K562 (cell line): Measurements from ENCODE around the gene COPE. TPM values are rescaled to one million over a fixed set of nuclear protein-coding genes. Genes with fewer than 3 reads are reported as not detected.

Experiments used
- CBX5 ChIP-seq: IDR thresholded peaks from 2 replicates; pipeline ENCODE4 v1.6.1; 2014; ENCODE audit warnings: low read depth, borderline replicate concordance
- CCAR2 ChIP-seq: fragments of 200-400 bp; formaldehyde crosslinking; IDR thresholded peaks from 2 replicates; pipeline ENCODE4 v1.6.1; 2017; ENCODE audit warnings: mild to moderate bottlenecking, low read depth, low read length
- CREM ChIP-seq: IDR thresholded peaks from 2 replicates; pipeline ENCODE4 v1.6.1; 2014; ENCODE audit warnings: antibody characterized with exemption, low read depth
- EHMT2 ChIP-seq: fragments of 450-650 bp; IDR thresholded peaks from 2 replicates; pipeline ENCODE4 v1.6.1; 2018; ENCODE audit warnings: antibody characterized with exemption
- GTF3C2 ChIP-seq: IDR thresholded peaks from 3 replicates; pipeline ENCODE4 v1.6.1; 2011; ENCODE audit warnings: borderline replicate concordance, mild to moderate bottlenecking, moderate library complexity; ENCODE audit not compliant: insufficient read length; ENCODE audit errors: extremely low read depth
- MECOM ChIP-seq: fragments of 250-450 bp; sonication (Bioruptor Pico); IDR thresholded peaks from 2 replicates; pipeline ENCODE4 v1.8.0; 2022; ENCODE audit warnings: inconsistent platforms
- MYNN ChIP-seq, 2 experiments: sonication (generic); formaldehyde crosslinking in 1 of 2; IDR thresholded peaks; 2 replicates each; pipeline versions ENCODE4 v1.5.0 to v1.6.1; 2016 to 2020; ENCODE audit warnings: antibody characterized with exemption in 1 of 2, missing genetic modification reagents in 1 of 2
- PHF21A ChIP-seq: fragments of 450-650 bp; IDR thresholded peaks from 2 replicates; pipeline ENCODE4 v1.6.1; 2017; ENCODE audit warnings: low read depth, borderline replicate concordance
- POLR2H ChIP-seq: IDR thresholded peaks from 2 replicates; pipeline ENCODE4 v1.6.1; 2016; ENCODE audit warnings: missing genetic modification characterization, low read depth, mild to moderate bottlenecking, control low read depth, missing compliant biosample characterization, moderate library complexity
- RREB1 ChIP-seq: fragments of 250-450 bp; sonication (Bioruptor Pico); IDR thresholded peaks from 2 replicates; pipeline ENCODE4 v1.4.0; 2020
- SFPQ ChIP-seq: fragments of 200-400 bp; formaldehyde crosslinking; IDR thresholded peaks from 2 replicates; pipeline ENCODE4 v1.6.1; 2017; ENCODE audit warnings: mild to moderate bottlenecking, low read depth, low read length, moderate library complexity
- SMAD2 ChIP-seq: fragments of 150-350 bp; IDR thresholded peaks from 2 replicates; pipeline ENCODE4 v1.6.1; 2014; ENCODE audit warnings: low read depth, mild to moderate bottlenecking, low read length
- SMARCE1 ChIP-seq: fragments of 450-650 bp; IDR thresholded peaks from 2 replicates; pipeline ENCODE4 v1.7.1; 2016; ENCODE audit warnings: mild to moderate bottlenecking
- USF1 ChIP-seq: sonication (generic); formaldehyde crosslinking; IDR thresholded peaks from 2 replicates; pipeline ENCODE4 v1.9.0; 2022; ENCODE audit warnings: mild to moderate bottlenecking, missing genetic modification reagents
- ZNF384 ChIP-seq: IDR thresholded peaks from 2 replicates; pipeline ENCODE4 v1.6.1; 2012; ENCODE audit warnings: low read depth, low read length, improper control_type of control experiment
- ZSCAN32 ChIP-seq: fragments of 450-650 bp; formaldehyde crosslinking; IDR thresholded peaks from 2 replicates; pipeline ENCODE4 v1.4.0; 2020; ENCODE audit warnings: mild to moderate bottlenecking, moderate library complexity
- polyA plus RNA-seq, 8 experiments: library from polyadenylated mRNA; depleted of rRNA in 4 of 8; stranded (reverse) in 5 of 8; unstranded in 3 of 8; fragments of >200 nt; fragmentation: Nextera tagmentation in 2 of 8; fragmentation: Illumina TruSeq in 1 of 8; extraction: Ambion mirVana in 2 of 8; extraction: Trizol in 1 of 8; gene quantifications; 2 replicates each; pipeline versions ENCODE4 v1.2.1 to v1.2.3, GENCODE V29; 2011 to 2014; ENCODE audit warnings: inconsistent platforms in 1 of 8, missing spikeins in 1 of 8
- total RNA-seq, 7 experiments: library from RNA; depleted of rRNA in 6 of 7; stranded (reverse); fragments of >200 nt in 6 of 7; fragmentation: Illumina TruSeq in 2 of 7; extraction: Trizol in 2 of 7; gene quantifications; 2 replicates each; pipeline versions ENCODE4 v1.2.1 to v1.2.3, GENCODE V29; 2011 to 2021; ENCODE audit warnings: low replicate concordance in 1 of 7

Gene COPE
- total and polyA plus RNA-seq, 9 of the 15 experiments (the other 6 are each of a cell fraction or from before 2014, with no cell fraction given) = 5.8 to 273 (median 147) TPM

GRCh38 chr19:18919086-18919899 is at the start of gene COPE, which contains the start of gene DDX49 (continued):
- no peak for TF ChIP-seq GTF3C2
- peak; percentile 39; the same call in 1 of the 2 replicates for TF ChIP-seq PHF21A
- TF ChIP-seq SMAD2 = no peak
- no peak for TF ChIP-seq ZNF384
- no peak; the same call in 1 of the 2 replicates for TF ChIP-seq USF1 (CRISPR knock-in tag)
- no peak for TF ChIP-seq CCAR2
- TF ChIP-seq ZSCAN32 (CRISPR knock-in tag) = no peak
- TF ChIP-seq RREB1 (CRISPR knock-in tag) = no peak
- TF ChIP-seq EHMT2 = no peak
- no peak for TF ChIP-seq MECOM (CRISPR knock-in tag)
- TF ChIP-seq SMARCE1 = no peak
- peak; percentile 97 for TF ChIP-seq CREM
- TF ChIP-seq CBX5 = no peak
- no peak for TF ChIP-seq SFPQ
- TF ChIP-seq MYNN (IDR thresholded peaks at IDR 0.05) = no peak
- TF ChIP-seq MYNN (CRISPR knock-in tag; IDR thresholded peaks at IDR 0.05) = no peak
- peak; percentile 93 for TF ChIP-seq POLR2H (tag)
